B cell (primary cell): Measurements from ENCODE around the gene C19orf12.

Experiments
- EZH2 ChIP-seq: IDR thresholded peaks from 2 replicates; pipeline ENCODE4 v1.6.1; 2012; ENCODE audit warnings: borderline replicate concordance, low read depth, mild to moderate bottlenecking, moderate library complexity, low read length; ENCODE audit not compliant: insufficient read depth, poor library complexity, severe bottlenecking
- TF ChIP-seq, protein P1 (sequence below): fragments of 200-600 bp; IDR thresholded peaks from one replicate; pipeline ENCODE4 v1.8.0; 2022; ENCODE audit warnings: antibody characterized with exemption, mild to moderate bottlenecking

DNA sequence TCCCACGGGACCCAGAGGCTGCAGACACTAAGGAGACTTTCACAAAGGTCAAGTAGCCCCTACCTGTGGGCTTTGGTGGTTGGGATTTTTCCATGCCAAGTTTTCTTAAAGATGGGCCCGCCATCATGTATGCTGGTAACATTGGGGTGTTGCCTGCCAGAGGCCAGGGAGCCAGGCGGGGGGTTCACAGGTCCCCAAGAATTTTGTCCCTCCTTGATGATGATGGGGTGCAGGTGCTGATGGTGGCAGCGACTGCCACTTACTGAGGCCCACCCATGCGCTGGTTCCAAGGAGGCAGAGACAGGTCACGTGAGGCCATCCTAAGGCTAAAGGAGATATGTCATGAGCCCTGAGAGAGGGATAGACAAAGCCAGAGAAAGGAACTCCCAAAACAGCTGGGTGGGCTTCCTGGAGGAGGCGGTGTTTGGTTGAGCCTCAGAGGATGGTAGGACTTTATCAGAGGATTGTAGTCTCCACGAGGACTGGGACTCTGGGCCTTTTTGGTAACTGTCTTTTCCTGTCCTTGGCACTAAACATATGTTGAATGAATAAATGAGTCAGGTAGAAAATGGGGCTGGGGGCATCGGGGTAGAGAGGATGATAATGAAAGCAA, 35.4 kb downstream of the C19orf12 start:
- TF ChIP-seq, protein P1, sequence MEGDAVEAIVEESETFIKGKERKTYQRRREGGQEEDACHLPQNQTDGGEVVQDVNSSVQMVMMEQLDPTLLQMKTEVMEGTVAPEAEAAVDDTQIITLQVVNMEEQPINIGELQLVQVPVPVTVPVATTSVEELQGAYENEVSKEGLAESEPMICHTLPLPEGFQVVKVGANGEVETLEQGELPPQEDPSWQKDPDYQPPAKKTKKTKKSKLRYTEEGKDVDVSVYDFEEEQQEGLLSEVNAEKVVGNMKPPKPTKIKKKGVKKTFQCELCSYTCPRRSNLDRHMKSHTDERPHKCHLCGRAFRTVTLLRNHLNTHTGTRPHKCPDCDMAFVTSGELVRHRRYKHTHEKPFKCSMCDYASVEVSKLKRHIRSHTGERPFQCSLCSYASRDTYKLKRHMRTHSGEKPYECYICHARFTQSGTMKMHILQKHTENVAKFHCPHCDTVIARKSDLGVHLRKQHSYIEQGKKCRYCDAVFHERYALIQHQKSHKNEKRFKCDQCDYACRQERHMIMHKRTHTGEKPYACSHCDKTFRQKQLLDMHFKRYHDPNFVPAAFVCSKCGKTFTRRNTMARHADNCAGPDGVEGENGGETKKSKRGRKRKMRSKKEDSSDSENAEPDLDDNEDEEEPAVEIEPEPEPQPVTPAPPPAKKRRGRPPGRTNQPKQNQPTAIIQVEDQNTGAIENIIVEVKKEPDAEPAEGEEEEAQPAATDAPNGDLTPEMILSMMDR, result no peak
- no peak for TF ChIP-seq EZH2
